ENCODE measurements around the gene HMX1.

The HMX1 gene

GRCh38 chr4:8854931-8855330 lies 16.7 kb downstream of the HMX1 start:
- no peak for FAIRE-seq

GRCh38 chr4:8854016-8854415 lies 17.6 kb downstream of the HMX1 start:
- FAIRE-seq = no peak

GRCh38 chr4:8853249-8853648 lies 18.4 kb downstream of the HMX1 start:
- FAIRE-seq = no peak

GRCh38 chr4:8852118-8852704 lies 19.4 kb downstream of the HMX1 start:
- no peak for FAIRE-seq

GRCh38 chr4:8851321-8852117 lies 20.1 kb downstream of the HMX1 start:
- no peak for FAIRE-seq

- FAIRE-seq = no peak
These were observed 20.8 kb downstream of the HMX1 start for GRCh38 chr4:8850830-8851188.

GRCh38 chr4:8850074-8850829 lies 21.4 kb downstream of the HMX1 start:
- no peak for FAIRE-seq

- no peak for FAIRE-seq
These were observed 22.2 kb downstream of the HMX1 start for GRCh38 chr4:8849266-8850073.

- no peak for FAIRE-seq
These were observed 23.0 kb downstream of the HMX1 start for GRCh38 chr4:8848507-8849265.

- FAIRE-seq = no peak
These were observed 23.9 kb downstream of the HMX1 start for GRCh38 chr4:8847764-8848163.

GRCh38 chr4:8847331-8847730 lies 24.3 kb downstream of the HMX1 start:
- FAIRE-seq = no peak

GRCh38 chr4:8846826-8847225 lies 24.8 kb downstream of the HMX1 start:
- no peak for FAIRE-seq

- FAIRE-seq = no peak
These were observed 25.5 kb downstream of the HMX1 start for GRCh38 chr4:8846046-8846720.

- FAIRE-seq = no peak
These were observed 26.5 kb downstream of the HMX1 start for GRCh38 chr4:8844976-8845690.

- no peak for FAIRE-seq
These were observed 28.0 kb downstream of the HMX1 start for GRCh38 chr4:8843597-8843996.

- FAIRE-seq = no peak
These were observed 29.0 kb downstream of the HMX1 start for GRCh38 chr4:8842614-8843013.

GRCh38 chr4:8841678-8842268 lies 29.9 kb downstream of the HMX1 start:
- no peak for FAIRE-seq

- no peak for FAIRE-seq
These were observed 30.7 kb downstream of the HMX1 start for GRCh38 chr4:8840816-8841455.

- no peak for FAIRE-seq
These were observed 31.4 kb downstream of the HMX1 start for GRCh38 chr4:8840006-8840793.
